PFSK-1 (cell line): ENCODE measurements around the gene CCSER1.

Source experiments
- FOXP2 ChIP-seq: optimal IDR thresholded peaks from 2 replicates; pipeline ENCODE3; 2011; ENCODE audit warnings: borderline replicate concordance, control low read depth, inconsistent platforms; ENCODE audit not compliant: insufficient read depth; ENCODE audit errors: extremely low read length, extremely low read depth
- POLR2AphosphoS5 ChIP-seq: IDR thresholded peaks from 2 replicates; pipeline ENCODE4 v1.6.1; 2012; ENCODE audit warnings: low read depth, mild to moderate bottlenecking, control low read depth, low read length, moderate library complexity
- SIN3A ChIP-seq: IDR thresholded peaks from 2 replicates; pipeline ENCODE4 v1.6.1; 2012; ENCODE audit warnings: mild to moderate bottlenecking, low read length, moderate library complexity, borderline replicate concordance; ENCODE audit not compliant: insufficient read depth
- TAF1 ChIP-seq: IDR thresholded peaks from 2 replicates; pipeline ENCODE4 v1.6.1; 2012; ENCODE audit warnings: low read length, control low read depth, borderline replicate concordance; ENCODE audit not compliant: insufficient read depth
- TF ChIP-seq, protein P1 (sequence below), 2 experiments: IDR thresholded peaks; 2 replicates each; pipeline versions ENCODE4 v1.6.1 to v1.8.0; 2011 to 2012; ENCODE audit warnings: low read depth in 2 of 2, low read length in 2 of 2, control low read depth in 1 of 2, inconsistent platforms in 1 of 2, mild to moderate bottlenecking in 1 of 2, moderate library complexity in 1 of 2; ENCODE audit not compliant: insufficient read depth in 1 of 2

DNA sequence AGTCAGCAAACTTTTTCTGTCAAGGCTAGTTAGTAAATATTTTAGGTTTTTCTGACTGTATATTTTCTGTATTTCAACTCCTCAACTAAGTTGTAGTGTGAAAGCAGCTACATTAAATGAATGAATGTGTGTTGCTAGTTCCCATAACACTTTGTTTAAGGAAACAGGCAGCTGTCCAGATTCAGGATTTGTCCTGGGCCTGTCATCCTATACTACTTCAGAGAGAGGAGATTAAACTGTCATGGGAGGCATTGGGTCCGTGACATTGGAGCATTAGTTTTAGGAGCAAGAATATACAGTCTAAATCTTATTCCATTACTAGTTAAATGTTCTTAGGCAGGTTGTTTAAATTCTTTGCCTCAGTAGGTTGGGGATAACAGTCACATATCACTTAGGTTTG lies 516.0 kb downstream of the CCSER1 start:
- TF ChIP-seq, protein P1, sequence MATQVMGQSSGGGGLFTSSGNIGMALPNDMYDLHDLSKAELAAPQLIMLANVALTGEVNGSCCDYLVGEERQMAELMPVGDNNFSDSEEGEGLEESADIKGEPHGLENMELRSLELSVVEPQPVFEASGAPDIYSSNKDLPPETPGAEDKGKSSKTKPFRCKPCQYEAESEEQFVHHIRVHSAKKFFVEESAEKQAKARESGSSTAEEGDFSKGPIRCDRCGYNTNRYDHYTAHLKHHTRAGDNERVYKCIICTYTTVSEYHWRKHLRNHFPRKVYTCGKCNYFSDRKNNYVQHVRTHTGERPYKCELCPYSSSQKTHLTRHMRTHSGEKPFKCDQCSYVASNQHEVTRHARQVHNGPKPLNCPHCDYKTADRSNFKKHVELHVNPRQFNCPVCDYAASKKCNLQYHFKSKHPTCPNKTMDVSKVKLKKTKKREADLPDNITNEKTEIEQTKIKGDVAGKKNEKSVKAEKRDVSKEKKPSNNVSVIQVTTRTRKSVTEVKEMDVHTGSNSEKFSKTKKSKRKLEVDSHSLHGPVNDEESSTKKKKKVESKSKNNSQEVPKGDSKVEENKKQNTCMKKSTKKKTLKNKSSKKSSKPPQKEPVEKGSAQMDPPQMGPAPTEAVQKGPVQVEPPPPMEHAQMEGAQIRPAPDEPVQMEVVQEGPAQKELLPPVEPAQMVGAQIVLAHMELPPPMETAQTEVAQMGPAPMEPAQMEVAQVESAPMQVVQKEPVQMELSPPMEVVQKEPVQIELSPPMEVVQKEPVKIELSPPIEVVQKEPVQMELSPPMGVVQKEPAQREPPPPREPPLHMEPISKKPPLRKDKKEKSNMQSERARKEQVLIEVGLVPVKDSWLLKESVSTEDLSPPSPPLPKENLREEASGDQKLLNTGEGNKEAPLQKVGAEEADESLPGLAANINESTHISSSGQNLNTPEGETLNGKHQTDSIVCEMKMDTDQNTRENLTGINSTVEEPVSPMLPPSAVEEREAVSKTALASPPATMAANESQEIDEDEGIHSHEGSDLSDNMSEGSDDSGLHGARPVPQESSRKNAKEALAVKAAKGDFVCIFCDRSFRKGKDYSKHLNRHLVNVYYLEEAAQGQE (IDR thresholded peaks at IDR 0.05; ENCODE audit: insufficient read depth in 1 of 2, low read depth in 2 of 2, low read length in 2 of 2) = no peak
- TF ChIP-seq FOXP2 (no peak), TAF1 (no peak), POLR2AphosphoS5 (no peak), SIN3A (no peak)
